Measurements from ENCODE around the gene HS6ST3.

- TF ChIP-seq, protein P1, sequence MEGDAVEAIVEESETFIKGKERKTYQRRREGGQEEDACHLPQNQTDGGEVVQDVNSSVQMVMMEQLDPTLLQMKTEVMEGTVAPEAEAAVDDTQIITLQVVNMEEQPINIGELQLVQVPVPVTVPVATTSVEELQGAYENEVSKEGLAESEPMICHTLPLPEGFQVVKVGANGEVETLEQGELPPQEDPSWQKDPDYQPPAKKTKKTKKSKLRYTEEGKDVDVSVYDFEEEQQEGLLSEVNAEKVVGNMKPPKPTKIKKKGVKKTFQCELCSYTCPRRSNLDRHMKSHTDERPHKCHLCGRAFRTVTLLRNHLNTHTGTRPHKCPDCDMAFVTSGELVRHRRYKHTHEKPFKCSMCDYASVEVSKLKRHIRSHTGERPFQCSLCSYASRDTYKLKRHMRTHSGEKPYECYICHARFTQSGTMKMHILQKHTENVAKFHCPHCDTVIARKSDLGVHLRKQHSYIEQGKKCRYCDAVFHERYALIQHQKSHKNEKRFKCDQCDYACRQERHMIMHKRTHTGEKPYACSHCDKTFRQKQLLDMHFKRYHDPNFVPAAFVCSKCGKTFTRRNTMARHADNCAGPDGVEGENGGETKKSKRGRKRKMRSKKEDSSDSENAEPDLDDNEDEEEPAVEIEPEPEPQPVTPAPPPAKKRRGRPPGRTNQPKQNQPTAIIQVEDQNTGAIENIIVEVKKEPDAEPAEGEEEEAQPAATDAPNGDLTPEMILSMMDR (conservative IDR thresholded peaks at IDR 0.05; ENCODE audit: low read depth, low read length), result no peak
- TF ChIP-seq EZH2 (IDR thresholded peaks at IDR 0.05; ENCODE audit: low read length, unreplicated experiment), result no peak
Measured at GRCh38 chr13:96821381-96821780, 731.5 kb downstream of the HS6ST3 start.

Data from PC-3 (cell line).